ENCODE results near the gene ADAM10. TPM values are rescaled to one million over a fixed set of nuclear protein-coding genes. Genes with fewer than 3 reads are reported as not detected.
A peak's percentile ranks its signal among the peaks of the same experiment; 100 is the strongest.

Gene ADAM10
- total RNA-seq, 3 donors from 2014 or later, result 53.8 to 113 (median 78.3) TPM

- H3K4me1 ChIP-seq, result no peaks in the 10 kb centered on the region
- H3K27ac ChIP-seq, result peak overlapping the region; percentile 85 to 88
- H3K4me3 ChIP-seq, result peak overlapping the region; percentile 23 to 47 (median 40)
- no peak for DNase-seq (ENCODE audit: low spot score in 2 of 2)
- TF ChIP-seq, protein P1, sequence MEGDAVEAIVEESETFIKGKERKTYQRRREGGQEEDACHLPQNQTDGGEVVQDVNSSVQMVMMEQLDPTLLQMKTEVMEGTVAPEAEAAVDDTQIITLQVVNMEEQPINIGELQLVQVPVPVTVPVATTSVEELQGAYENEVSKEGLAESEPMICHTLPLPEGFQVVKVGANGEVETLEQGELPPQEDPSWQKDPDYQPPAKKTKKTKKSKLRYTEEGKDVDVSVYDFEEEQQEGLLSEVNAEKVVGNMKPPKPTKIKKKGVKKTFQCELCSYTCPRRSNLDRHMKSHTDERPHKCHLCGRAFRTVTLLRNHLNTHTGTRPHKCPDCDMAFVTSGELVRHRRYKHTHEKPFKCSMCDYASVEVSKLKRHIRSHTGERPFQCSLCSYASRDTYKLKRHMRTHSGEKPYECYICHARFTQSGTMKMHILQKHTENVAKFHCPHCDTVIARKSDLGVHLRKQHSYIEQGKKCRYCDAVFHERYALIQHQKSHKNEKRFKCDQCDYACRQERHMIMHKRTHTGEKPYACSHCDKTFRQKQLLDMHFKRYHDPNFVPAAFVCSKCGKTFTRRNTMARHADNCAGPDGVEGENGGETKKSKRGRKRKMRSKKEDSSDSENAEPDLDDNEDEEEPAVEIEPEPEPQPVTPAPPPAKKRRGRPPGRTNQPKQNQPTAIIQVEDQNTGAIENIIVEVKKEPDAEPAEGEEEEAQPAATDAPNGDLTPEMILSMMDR (IDR thresholded peaks at IDR 0.05), result no peak
- TF ChIP-seq POLR2AphosphoS5 (IDR thresholded peaks at IDR 0.05) (no peak), POLR2A (IDR thresholded peaks at IDR 0.05) (no peak)
- H3K36me3 ChIP-seq, result no peaks in the 10 kb centered on the region
- H3K9me3 ChIP-seq, result no peaks in the 10 kb centered on the region
- no peaks in the 10 kb centered on the region for H3K27me3 ChIP-seq
- intact Hi-C loops (cut with DNase I; ENCODE audit: low total_unique reads), result no loop called here
These were observed 196.8 kb downstream of the ADAM10 start for GRCh38 chr15:58552505-58553364.

GRCh38 chr15:58551764-58552504, 197.6 kb downstream of the ADAM10 start:
- Histone ChIP-seq H3K4me3 (peak overlapping the region; percentile 23 to 47 (median 40)), H3K36me3 (no peaks in the 10 kb centered on the region), H3K27ac (peak overlapping the region; percentile 85 to 88), H3K27me3 (no peaks in the 10 kb centered on the region), H3K4me1 (no peaks in the 10 kb centered on the region), H3K9me3 (no peaks in the 10 kb centered on the region)
- intact Hi-C loops (cut with DNase I; ENCODE audit: low total_unique reads), result no loop called here
- peak in 1 of 2 donors; percentile 40 for DNase-seq (ENCODE audit: low spot score in 2 of 2)
- TF ChIP-seq POLR2A (IDR thresholded peaks at IDR 0.05) (peak; percentile 9), POLR2AphosphoS5 (IDR thresholded peaks at IDR 0.05) (peak in 2 of 3 donors; percentile 21 to 44)
- TF ChIP-seq, protein P1 (IDR thresholded peaks at IDR 0.05), result no peak

- no peaks in the 10 kb centered on the region for H3K9me3 ChIP-seq
- DNase-seq (ENCODE audit: low spot score in 2 of 2), result no peak
- intact Hi-C loops (cut with DNase I; ENCODE audit: low total_unique reads), result no loop called here
- H3K27me3 ChIP-seq, result no peaks in the 10 kb centered on the region
- no peaks in the 10 kb centered on the region for H3K4me1 ChIP-seq
- peak overlapping the region in 2 of 3 donors; percentile 40 to 47 for H3K4me3 ChIP-seq
- no peaks in the 10 kb centered on the region for H3K36me3 ChIP-seq
- peak overlapping the region; percentile 85 to 88 for H3K27ac ChIP-seq
- TF ChIP-seq POLR2A (IDR thresholded peaks at IDR 0.05), result no peak
- TF ChIP-seq, protein P1 (IDR thresholded peaks at IDR 0.05), result no peak
- no peak for TF ChIP-seq POLR2AphosphoS5 (IDR thresholded peaks at IDR 0.05)
These were observed 198.3 kb downstream of the ADAM10 start for GRCh38 chr15:58551084-58551763.

GRCh38 chr15:58549785-58550074, 199.8 kb downstream of the ADAM10 start:
- DNase-seq (ENCODE audit: low spot score in 2 of 2), result no peak
- no peaks in the 10 kb centered on the region for H3K4me1 ChIP-seq
- no peak overlapping the region for H3K4me3 ChIP-seq
- intact Hi-C loops (cut with DNase I; ENCODE audit: low total_unique reads), result no loop called here
- no peaks in the 10 kb centered on the region for H3K27me3 ChIP-seq
- TF ChIP-seq POLR2AphosphoS5 (IDR thresholded peaks at IDR 0.05), result no peak
- no peak for TF ChIP-seq POLR2A (IDR thresholded peaks at IDR 0.05)
- TF ChIP-seq, protein P1 (IDR thresholded peaks at IDR 0.05), result no peak
- no peaks in the 10 kb centered on the region for H3K36me3 ChIP-seq
- no peak overlapping the region for H3K27ac ChIP-seq
- no peaks in the 10 kb centered on the region for H3K9me3 ChIP-seq

Measured in breast epithelium (tissue), 4 donors.